HepG2 (cell line): ENCODE measurements around the gene BCKDHA. TPM values are rescaled to one million over a fixed set of nuclear protein-coding genes. Genes with fewer than 3 reads are reported as not detected.
"Not testable (repeated sequence)": the region's sequence is repeated elsewhere in the genome, so short reads cannot be mapped to it uniquely, and the experiment has no call there.

Experiments used
- ATAC-seq: fragments of 200-7000 bp; cut with Tn5 transposase; 3 replicates; pipeline ENCODE4 v1.9.1; 2020; ENCODE audit warnings: mild to moderate bottlenecking, moderate library complexity
- BruUV-seq: library from RNA; stranded (reverse); fragments of 400-500 nt; replicated peaks from 2 replicates; lab custom pipeline; 2021; lab: Mats Ljungman, UMichigan
- CTCF ChIA-PET: fragments of 300-600 bp; formaldehyde crosslinking; extraction: SDS; loops from one replicate; lab custom pipeline; 2021; ENCODE audit warnings: low total read pairs, inconsistent platforms, low intra/inter-chr PET ratio; lab: Yijun Ruan, JAX
- POLR2A ChIA-PET: fragments of 350-600 bp; sonication (Branson Sonifier 250); formaldehyde crosslinking; loops from one replicate; lab custom pipeline; 2020; ENCODE audit warnings: antibody characterized with exemption, inconsistent platforms; lab: Yijun Ruan, JAX
- DNase-seq: peaks from one replicate; pipeline ENCODE4 v3.0.0-alpha.2; 2015; ENCODE audit warnings: low spot score
- FAIRE-seq: peaks from 3 replicates; lab custom pipeline; 2011; peaks lifted over from hg19 to GRCh38; lab: Jason Lieb, UNC
- H2AFZ ChIP-seq: one replicate; pipeline ENCODE4 v1.6.1; 2011; ENCODE audit warnings: low read length, inconsistent platforms
- H3K27ac ChIP-seq: fragments of 300-600 bp; 3 replicates; pipeline ENCODE4 v1.8.0; 2011; ENCODE audit warnings: mixed run types, mild to moderate bottlenecking, mixed read lengths, low read length, inconsistent platforms; ENCODE audit not compliant: insufficient read depth; ENCODE audit errors: extremely low read length
- H3K27me3 ChIP-seq, 2 experiments: fragments of 200-600 bp in 1 of 2; 2 replicates in 1 of 2; 3 replicates in 1 of 2; pipeline versions ENCODE4 v1.6.0 to v1.8.0; 2011; ENCODE audit warnings: low read length in 2 of 2, mild to moderate bottlenecking in 2 of 2, moderate library complexity in 2 of 2, inconsistent platforms in 1 of 2; ENCODE audit not compliant: insufficient read depth in 2 of 2, control insufficient read depth in 1 of 2
- H3K36me3 ChIP-seq, 2 experiments: fragments of 200-600 bp in 1 of 2; replicated peaks in 1 of 2; 2 replicates in 1 of 2; 3 replicates in 1 of 2; pipeline versions ENCODE4 v1.5.1 to v1.8.0; 2011; ENCODE audit warnings: low read length in 2 of 2, inconsistent platforms in 1 of 2; ENCODE audit not compliant: insufficient read depth in 2 of 2, control insufficient read depth in 1 of 2
- H3K4me1 ChIP-seq: 2 replicates; pipeline ENCODE4 v1.5.1; 2012; ENCODE audit warnings: low read length, inconsistent platforms; ENCODE audit not compliant: insufficient read depth
- H3K4me2 ChIP-seq: 2 replicates; pipeline ENCODE4 v1.6.0; 2011; ENCODE audit warnings: low read depth, low read length, inconsistent platforms
- H3K4me3 ChIP-seq, 3 experiments: fragments of 200-600 bp in 1 of 3; sonication (generic), shearing (Covaris generic) in 1 of 3; replicated peaks in 1 of 3; 2 replicates each; pipeline ENCODE4 v1.5.1; 2011 to 2016; ENCODE audit warnings: low read length in 3 of 3, inconsistent platforms in 2 of 3, low read depth in 2 of 3, mild to moderate bottlenecking in 2 of 3, control low read depth in 1 of 3, mixed read lengths in 1 of 3; ENCODE audit not compliant: insufficient read depth in 1 of 3
- H3K79me2 ChIP-seq: one replicate; pipeline ENCODE4 v1.6.1; 2011; ENCODE audit warnings: low read length, inconsistent platforms; ENCODE audit not compliant: insufficient read depth
- H3K9ac ChIP-seq: 2 replicates; pipeline ENCODE4 v1.6.0; 2011; ENCODE audit warnings: mild to moderate bottlenecking, low read depth, low read length, inconsistent platforms; ENCODE audit not compliant: insufficient read depth
- H3K9me3 ChIP-seq: 2 replicates; pipeline ENCODE4 v1.5.1; 2012; ENCODE audit warnings: mild to moderate bottlenecking, low read length
- H4K20me1 ChIP-seq: 2 replicates; pipeline ENCODE4 v1.6.0; 2011; ENCODE audit warnings: inconsistent platforms, mild to moderate bottlenecking, low read length, moderate library complexity; ENCODE audit not compliant: insufficient read depth
- CEBPB ChIP-seq: IDR thresholded peaks from 2 replicates; pipeline ENCODE4 v1.6.1; 2011; ENCODE audit warnings: low read depth, low read length, improper control_type of control experiment, borderline replicate concordance
- GATAD2A ChIP-seq: IDR thresholded peaks from 2 replicates; pipeline ENCODE4 v1.6.1; 2016
- NR2C2 ChIP-seq: sonication (generic); formaldehyde crosslinking; IDR thresholded peaks from 2 replicates; pipeline ENCODE4 v1.4.0; 2020; ENCODE audit warnings: missing genetic modification reagents, mild to moderate bottlenecking, moderate library complexity, borderline replicate concordance
- SOX6 ChIP-seq, 2 experiments: fragments of 450-650 bp in 1 of 2; sonication (generic) in 1 of 2; formaldehyde crosslinking in 1 of 2; IDR thresholded peaks; 2 replicates each; pipeline versions ENCODE4 v1.4.0 to v1.6.1; 2017 to 2020; ENCODE audit warnings: antibody characterized with exemption in 1 of 2, mild to moderate bottlenecking in 1 of 2, missing genetic modification reagents in 1 of 2
- TEAD3 ChIP-seq: optimal IDR thresholded peaks from 2 replicates; pipeline ENCODE3; 2016; ENCODE audit warnings: borderline replicate concordance
- ZNF3 ChIP-seq: IDR thresholded peaks from 2 replicates; pipeline ENCODE4 v1.7.0; 2017; ENCODE audit warnings: inconsistent platforms
- WGBS: methylation state at CpG from one replicate; pipeline ENCODE4 v1.1.6; 2017; ENCODE audit warnings: low lambda C conversion rate; 5-methylcytosine and 5-hydroxymethylcytosine counted together
- in situ Hi-C: cut with HindIII; loops from 2 replicates; pipeline ENCODE4 v1.10.0; 2017; ENCODE audit warnings: low pct_unique_long_range_greater_than_20kb; ENCODE audit not compliant: extremely low pct_ligation_motif_present
- intact Hi-C: fragments of 100-400 bp; cut with micrococcal nuclease; formaldehyde crosslinking; loops from one replicate; pipeline ENCODE4 v1.10.0; 2022; ENCODE audit not compliant: unreplicated experiment
- polyA plus RNA-seq, 8 experiments: library from polyadenylated mRNA; depleted of rRNA in 3 of 8; stranded (reverse) in 7 of 8; unstranded in 1 of 8; fragments of >200 nt; fragmentation: Illumina TruSeq in 4 of 8; extraction: Trizol in 4 of 8; gene quantifications; 2 replicates each; pipeline versions ENCODE4 v1.2.1 to v1.2.3, GENCODE V29; 2011 to 2016; ENCODE audit warnings: low read depth in 4 of 8, missing spikeins in 1 of 8, mixed read lengths in 1 of 8; ENCODE audit not compliant: insufficient read depth in 1 of 8
- total RNA-seq, 5 experiments: library from RNA; depleted of rRNA; stranded (reverse); fragments of >200 nt; fragmentation: Illumina TruSeq; extraction: Trizol; gene quantifications; 2 replicates each; pipeline ENCODE4 v1.2.3, GENCODE V29; 2016; ENCODE audit warnings: low read depth in 1 of 5
- TF ChIP-seq, protein P1 (sequence below): IDR thresholded peaks from 2 replicates; pipeline ENCODE4 v1.4.0; 2020; ENCODE audit warnings: mild to moderate bottlenecking, missing genetic modification reagents
- TF ChIP-seq, protein P2 (sequence below): sonication (generic); formaldehyde crosslinking; IDR thresholded peaks from 2 replicates; pipeline ENCODE4 v1.5.0; 2020; ENCODE audit warnings: mild to moderate bottlenecking, missing genetic modification reagents, moderate library complexity
- TF ChIP-seq, protein P3 (sequence below): sonication (generic); formaldehyde crosslinking; IDR thresholded peaks from 2 replicates; pipeline ENCODE4 v1.4.0; 2020; ENCODE audit warnings: missing genetic modification reagents, borderline replicate concordance
- TF ChIP-seq, protein P4 (sequence below), 2 experiments: fragments of 450-650 bp in 1 of 2; sonication (generic) in 1 of 2; formaldehyde crosslinking; IDR thresholded peaks; 2 replicates each; pipeline versions ENCODE4 v1.5.0 to v1.8.0; 2020 to 2022; ENCODE audit warnings: mild to moderate bottlenecking in 1 of 2, missing genetic modification reagents in 1 of 2

Gene BCKDHA
- total and polyA plus RNA-seq, 2 of the 13 experiments (the other 11 are each of a cell fraction or from before 2014, with no cell fraction given): 11.8 to 31.5 TPM

DNA sequence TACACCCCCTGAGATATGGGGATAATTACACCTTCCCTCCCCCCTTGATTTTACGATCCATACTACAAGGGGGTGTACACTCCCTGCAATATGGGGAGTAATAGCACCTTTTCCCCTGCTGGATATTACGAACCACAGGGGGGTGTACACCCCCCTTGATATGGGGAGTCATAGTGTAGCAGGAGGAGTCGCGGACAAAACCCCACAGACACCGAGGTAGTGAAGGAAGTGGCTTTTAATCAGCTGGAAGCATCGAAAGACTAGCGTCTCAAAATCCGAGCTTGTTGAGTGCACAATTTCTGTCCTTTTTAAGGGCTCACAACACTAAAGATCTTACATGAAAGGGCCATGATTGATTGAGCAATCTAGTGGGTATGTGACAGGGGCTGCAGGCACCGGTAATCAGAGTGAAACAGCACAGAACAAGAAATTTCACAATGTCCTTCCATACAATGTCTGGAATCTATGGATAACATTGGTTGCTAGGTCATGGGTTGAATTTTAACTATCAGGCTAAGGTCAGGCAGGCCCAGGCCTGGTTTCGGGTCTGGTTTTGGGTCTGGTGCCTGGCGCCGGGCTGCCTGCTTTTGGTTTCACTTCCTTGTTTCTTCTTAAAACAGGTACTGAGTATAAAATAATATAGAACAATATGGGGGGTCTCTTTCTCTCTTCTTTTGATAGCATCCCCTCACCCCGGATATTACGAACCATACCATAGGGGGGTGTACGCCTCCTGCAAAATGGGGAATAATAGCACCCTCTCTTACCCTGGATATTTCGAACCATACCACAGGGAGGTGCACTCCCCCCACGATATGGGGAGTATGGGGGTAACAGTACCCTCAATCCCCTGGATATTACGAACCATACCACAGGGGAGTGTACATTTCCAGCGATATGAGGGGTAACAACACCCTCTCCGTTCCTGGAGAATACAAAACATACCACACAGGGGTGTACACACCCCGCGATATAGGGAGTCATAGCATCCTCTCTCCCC, 65.9 kb downstream of the BCKDHA start:
- in situ Hi-C loops; CTCF ChIA-PET; H4K20me1 ChIP-seq; H3K27me3 ChIP-seq; BruUV-seq; H3K36me3 ChIP-seq; H3K9ac ChIP-seq; H3K79me2 ChIP-seq; H3K27ac ChIP-seq; intact Hi-C loops; POLR2A ChIA-PET; H3K4me1 ChIP-seq; H2AFZ ChIP-seq; ATAC-seq; H3K9me3 ChIP-seq; TF ChIP-seq SOX6 (IDR thresholded peaks at IDR 0.05): not testable (repeated sequence)
- WGBS: 36% methylated on average over 20 of the region's 22 CpGs
- DNase-seq: peak; percentile 50
- peak; percentile 73 for FAIRE-seq
- peak overlapping the region; percentile 68 for H3K4me2 ChIP-seq
- H3K4me3 ChIP-seq: peak overlapping the region in 1 of 3 experiments; percentile 10; a peak in 1 of 6 replicates
- TF ChIP-seq, protein P1, sequence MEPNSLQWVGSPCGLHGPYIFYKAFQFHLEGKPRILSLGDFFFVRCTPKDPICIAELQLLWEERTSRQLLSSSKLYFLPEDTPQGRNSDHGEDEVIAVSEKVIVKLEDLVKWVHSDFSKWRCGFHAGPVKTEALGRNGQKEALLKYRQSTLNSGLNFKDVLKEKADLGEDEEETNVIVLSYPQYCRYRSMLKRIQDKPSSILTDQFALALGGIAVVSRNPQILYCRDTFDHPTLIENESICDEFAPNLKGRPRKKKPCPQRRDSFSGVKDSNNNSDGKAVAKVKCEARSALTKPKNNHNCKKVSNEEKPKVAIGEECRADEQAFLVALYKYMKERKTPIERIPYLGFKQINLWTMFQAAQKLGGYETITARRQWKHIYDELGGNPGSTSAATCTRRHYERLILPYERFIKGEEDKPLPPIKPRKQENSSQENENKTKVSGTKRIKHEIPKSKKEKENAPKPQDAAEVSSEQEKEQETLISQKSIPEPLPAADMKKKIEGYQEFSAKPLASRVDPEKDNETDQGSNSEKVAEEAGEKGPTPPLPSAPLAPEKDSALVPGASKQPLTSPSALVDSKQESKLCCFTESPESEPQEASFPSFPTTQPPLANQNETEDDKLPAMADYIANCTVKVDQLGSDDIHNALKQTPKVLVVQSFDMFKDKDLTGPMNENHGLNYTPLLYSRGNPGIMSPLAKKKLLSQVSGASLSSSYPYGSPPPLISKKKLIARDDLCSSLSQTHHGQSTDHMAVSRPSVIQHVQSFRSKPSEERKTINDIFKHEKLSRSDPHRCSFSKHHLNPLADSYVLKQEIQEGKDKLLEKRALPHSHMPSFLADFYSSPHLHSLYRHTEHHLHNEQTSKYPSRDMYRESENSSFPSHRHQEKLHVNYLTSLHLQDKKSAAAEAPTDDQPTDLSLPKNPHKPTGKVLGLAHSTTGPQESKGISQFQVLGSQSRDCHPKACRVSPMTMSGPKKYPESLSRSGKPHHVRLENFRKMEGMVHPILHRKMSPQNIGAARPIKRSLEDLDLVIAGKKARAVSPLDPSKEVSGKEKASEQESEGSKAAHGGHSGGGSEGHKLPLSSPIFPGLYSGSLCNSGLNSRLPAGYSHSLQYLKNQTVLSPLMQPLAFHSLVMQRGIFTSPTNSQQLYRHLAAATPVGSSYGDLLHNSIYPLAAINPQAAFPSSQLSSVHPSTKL (CRISPR knock-in tag): 0 out of 2 replicates have a peak, but pooled peaks have one; percentile 11
- TF ChIP-seq SOX6 (CRISPR knock-in tag; IDR thresholded peaks at IDR 0.05) (peak; percentile 20; the same call in 1 of the 2 replicates), TEAD3 (peak; percentile 15), GATAD2A (CRISPR knock-in tag) (peak; percentile 29; the same call in 1 of the 2 replicates), NR2C2 (CRISPR knock-in tag) (0 out of 2 replicates have a peak, but pooled peaks have one; percentile 22), CEBPB (peak; percentile 79), ZNF3 (CRISPR knock-in tag) (0 out of 2 replicates have a peak, but pooled peaks have one; percentile 25)
- TF ChIP-seq, protein P2, sequence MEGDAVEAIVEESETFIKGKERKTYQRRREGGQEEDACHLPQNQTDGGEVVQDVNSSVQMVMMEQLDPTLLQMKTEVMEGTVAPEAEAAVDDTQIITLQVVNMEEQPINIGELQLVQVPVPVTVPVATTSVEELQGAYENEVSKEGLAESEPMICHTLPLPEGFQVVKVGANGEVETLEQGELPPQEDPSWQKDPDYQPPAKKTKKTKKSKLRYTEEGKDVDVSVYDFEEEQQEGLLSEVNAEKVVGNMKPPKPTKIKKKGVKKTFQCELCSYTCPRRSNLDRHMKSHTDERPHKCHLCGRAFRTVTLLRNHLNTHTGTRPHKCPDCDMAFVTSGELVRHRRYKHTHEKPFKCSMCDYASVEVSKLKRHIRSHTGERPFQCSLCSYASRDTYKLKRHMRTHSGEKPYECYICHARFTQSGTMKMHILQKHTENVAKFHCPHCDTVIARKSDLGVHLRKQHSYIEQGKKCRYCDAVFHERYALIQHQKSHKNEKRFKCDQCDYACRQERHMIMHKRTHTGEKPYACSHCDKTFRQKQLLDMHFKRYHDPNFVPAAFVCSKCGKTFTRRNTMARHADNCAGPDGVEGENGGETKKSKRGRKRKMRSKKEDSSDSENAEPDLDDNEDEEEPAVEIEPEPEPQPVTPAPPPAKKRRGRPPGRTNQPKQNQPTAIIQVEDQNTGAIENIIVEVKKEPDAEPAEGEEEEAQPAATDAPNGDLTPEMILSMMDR (CRISPR knock-in tag): peak; percentile 19; the same call in 1 of the 2 replicates
- TF ChIP-seq, protein P3, sequence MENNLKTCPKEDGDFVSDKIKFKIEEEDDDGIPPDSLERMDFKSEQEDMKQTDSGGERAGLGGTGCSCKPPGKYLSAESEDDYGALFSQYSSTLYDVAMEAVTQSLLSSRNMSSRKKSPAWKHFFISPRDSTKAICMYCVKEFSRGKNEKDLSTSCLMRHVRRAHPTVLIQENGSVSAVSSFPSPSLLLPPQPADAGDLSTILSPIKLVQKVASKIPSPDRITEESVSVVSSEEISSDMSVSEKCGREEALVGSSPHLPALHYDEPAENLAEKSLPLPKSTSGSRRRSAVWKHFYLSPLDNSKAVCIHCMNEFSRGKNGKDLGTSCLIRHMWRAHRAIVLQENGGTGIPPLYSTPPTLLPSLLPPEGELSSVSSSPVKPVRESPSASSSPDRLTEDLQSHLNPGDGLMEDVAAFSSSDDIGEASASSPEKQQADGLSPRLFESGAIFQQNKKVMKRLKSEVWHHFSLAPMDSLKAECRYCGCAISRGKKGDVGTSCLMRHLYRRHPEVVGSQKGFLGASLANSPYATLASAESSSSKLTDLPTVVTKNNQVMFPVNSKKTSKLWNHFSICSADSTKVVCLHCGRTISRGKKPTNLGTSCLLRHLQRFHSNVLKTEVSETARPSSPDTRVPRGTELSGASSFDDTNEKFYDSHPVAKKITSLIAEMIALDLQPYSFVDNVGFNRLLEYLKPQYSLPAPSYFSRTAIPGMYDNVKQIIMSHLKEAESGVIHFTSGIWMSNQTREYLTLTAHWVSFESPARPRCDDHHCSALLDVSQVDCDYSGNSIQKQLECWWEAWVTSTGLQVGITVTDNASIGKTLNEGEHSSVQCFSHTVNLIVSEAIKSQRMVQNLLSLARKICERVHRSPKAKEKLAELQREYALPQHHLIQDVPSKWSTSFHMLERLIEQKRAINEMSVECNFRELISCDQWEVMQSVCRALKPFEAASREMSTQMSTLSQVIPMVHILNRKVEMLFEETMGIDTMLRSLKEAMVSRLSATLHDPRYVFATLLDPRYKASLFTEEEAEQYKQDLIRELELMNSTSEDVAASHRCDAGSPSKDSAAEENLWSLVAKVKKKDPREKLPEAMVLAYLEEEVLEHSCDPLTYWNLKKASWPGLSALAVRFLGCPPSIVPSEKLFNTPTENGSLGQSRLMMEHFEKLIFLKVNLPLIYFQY: 0 out of 2 replicates have a peak, but pooled peaks have one; percentile 44
- TF ChIP-seq, protein P4, sequence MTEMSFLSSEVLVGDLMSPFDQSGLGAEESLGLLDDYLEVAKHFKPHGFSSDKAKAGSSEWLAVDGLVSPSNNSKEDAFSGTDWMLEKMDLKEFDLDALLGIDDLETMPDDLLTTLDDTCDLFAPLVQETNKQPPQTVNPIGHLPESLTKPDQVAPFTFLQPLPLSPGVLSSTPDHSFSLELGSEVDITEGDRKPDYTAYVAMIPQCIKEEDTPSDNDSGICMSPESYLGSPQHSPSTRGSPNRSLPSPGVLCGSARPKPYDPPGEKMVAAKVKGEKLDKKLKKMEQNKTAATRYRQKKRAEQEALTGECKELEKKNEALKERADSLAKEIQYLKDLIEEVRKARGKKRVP (CRISPR knock-in tag; IDR thresholded peaks at IDR 0.05): peak in 1 of 2 experiments; percentile 28; a peak in 1 of 4 replicates
